T-helper 1 cell treated with Interleukin-12 subunit alpha and Interleukin-12 subunit beta and Interleukin-4 antibody, amounts not matched to agents 30 μg/mL and 1 μg/mL, for 36 hours (primary cell): ENCODE results near the gene KIAA1549.

Experiments
- H3K27ac Mint-ChIP-seq: one replicate; pipeline ENCODE4 v1.8.0; 2021; ENCODE audit warnings: mild to moderate bottlenecking, mixed read lengths
- H3K27me3 Mint-ChIP-seq: one replicate; pipeline ENCODE4 v1.8.0; 2021; ENCODE audit warnings: low read depth, mixed read lengths
- H3K36me3 Mint-ChIP-seq: one replicate; pipeline ENCODE4 v1.8.0; 2021; ENCODE audit warnings: low read depth, mixed read lengths
- H3K4me1 Mint-ChIP-seq: one replicate; pipeline ENCODE4 v1.8.0; 2021; ENCODE audit warnings: low read depth, mixed read lengths
- H3K4me3 Mint-ChIP-seq: one replicate; pipeline ENCODE4 v1.8.0; 2021; ENCODE audit warnings: mild to moderate bottlenecking, moderate library complexity, mixed read lengths
- H3K9me3 Mint-ChIP-seq: one replicate; pipeline ENCODE4 v1.8.0; 2021; ENCODE audit warnings: mixed read lengths

The KIAA1549 gene

DNA sequence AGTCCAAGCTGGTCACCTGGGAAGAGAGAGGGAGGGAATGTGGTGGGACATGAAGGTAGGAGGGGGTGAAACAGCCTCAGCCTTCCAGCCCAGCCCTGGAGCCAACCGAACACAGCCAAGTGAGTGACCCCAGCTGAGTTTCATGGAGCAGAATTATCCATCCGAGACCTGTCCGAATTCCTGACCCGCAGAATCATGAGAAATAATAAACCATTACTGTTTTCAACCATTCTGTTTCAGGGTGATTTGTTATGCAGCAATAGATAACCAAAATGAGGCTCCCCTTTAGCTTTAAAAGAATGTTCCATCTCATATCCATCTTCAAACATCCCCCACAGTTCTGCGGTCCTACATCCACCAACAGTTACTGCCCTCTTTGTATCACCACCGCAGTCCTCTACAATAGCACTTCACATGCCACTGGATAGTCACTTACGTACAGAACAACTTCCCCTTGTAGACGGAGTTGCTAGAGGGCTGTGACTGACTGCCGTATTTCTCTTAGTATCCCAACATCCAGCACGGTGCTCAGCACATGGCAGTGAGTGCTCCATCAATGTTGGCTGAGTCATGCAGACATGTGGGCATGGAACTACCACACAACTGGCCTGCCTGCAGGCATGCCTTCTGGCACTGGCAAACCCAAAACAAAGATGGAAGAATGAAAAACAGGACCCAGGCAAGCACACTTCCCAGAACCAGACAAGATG, 18.5 kb downstream of the KIAA1549 start:
- Mint-ChIP-seq H3K27ac (no peak overlapping the region), H3K36me3 (no peaks in the 10 kb centered on the region), H3K4me3 (no peak overlapping the region), H3K4me1 (peaks cover 2% of the 10 kb centered on the region), H3K27me3 (peaks cover 24% of the 10 kb centered on the region), H3K9me3 (peaks cover 4% of the 10 kb centered on the region)

DNA sequence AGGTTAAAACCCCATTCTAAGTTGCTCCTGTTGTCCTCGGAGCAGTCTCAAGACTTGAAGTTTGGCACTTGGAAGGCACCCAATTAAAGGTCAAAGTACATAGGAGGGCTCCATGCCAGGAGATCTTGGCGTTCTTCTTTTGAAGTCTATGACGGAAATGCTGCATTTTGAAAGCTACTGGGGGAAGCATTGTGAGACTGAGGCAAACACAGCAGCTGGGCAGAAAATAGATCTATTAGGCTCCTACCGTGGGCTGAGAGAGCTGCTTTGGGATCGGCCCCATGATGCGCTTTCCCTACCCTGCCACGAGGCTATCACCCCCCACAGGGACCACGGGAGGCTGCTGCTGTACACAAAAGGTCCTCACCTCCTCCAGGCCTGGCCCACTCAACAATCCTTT, 20.0 kb downstream of the KIAA1549 start:
- H3K36me3 Mint-ChIP-seq: no peaks in the 10 kb centered on the region
- H3K4me1 Mint-ChIP-seq: peaks cover 2% of the 10 kb centered on the region
- peaks cover 25% of the 10 kb centered on the region for H3K27me3 Mint-ChIP-seq
- H3K27ac Mint-ChIP-seq: no peak overlapping the region
- H3K9me3 Mint-ChIP-seq: peaks cover 15% of the 10 kb centered on the region
- no peak overlapping the region for H3K4me3 Mint-ChIP-seq

DNA sequence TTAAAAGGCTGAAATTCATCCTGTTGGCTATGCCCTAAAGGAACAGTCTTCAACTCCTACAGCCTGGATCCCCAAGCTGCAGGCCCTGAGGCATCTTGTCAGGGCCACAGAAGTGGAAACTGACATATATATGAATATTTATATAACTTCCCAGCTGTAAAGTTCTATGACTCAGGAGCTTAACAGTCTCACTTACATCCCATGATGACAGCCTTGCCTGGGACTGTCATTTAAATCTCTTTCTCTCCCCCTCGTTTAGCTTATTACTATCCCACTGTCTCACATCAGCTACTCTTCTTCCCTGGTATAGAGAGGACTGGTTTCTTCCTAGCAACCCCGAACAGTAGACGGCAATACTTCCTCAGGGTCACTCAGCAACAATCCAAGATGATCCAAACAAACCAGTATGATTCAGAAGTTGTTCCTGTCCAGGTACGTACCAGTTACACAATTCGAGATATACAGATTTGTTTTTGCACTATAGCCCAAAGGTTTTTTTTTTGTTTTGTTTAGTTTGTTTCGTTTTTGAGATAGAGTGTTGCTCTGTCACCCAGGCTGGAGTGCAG, 22.7 kb downstream of the KIAA1549 start:
- peaks cover 17% of the 10 kb centered on the region for H3K9me3 Mint-ChIP-seq
- H3K4me1 Mint-ChIP-seq: no peaks in the 10 kb centered on the region
- no peaks in the 10 kb centered on the region for H3K36me3 Mint-ChIP-seq
- peaks cover 17% of the 10 kb centered on the region for H3K27me3 Mint-ChIP-seq
- no peak overlapping the region for H3K27ac Mint-ChIP-seq
- no peak overlapping the region for H3K4me3 Mint-ChIP-seq

DNA sequence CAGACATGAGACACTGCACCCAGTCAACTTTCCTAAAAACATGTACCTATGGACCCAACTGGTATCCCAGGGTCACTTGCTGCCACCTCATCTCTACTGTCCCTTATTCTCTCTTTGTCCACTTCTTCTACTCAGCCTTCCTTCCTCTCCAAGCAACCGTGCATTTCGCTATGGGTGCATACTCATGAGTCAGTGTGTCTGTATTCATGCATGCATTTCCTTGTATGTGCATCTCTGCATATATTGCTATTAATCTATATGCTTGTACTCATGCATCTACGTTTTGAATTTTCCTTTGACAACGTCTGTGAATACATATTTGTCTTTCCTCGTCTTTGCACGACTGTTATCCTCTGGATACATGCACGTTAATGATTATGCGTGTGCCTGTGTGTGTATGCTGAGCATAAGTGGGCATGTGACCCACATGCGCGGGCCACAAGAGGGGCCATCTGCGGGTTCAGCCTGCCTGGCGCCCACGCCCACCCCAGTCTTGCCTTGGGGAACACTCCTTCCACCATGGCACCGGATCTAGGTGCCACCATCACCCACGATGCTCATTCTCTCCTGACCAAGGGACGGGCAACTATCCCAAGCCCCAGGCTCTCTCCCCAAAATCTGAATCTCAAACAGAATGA, 23.3 kb downstream of the KIAA1549 start:
- H3K27me3 Mint-ChIP-seq: peaks cover 12% of the 10 kb centered on the region
- H3K9me3 Mint-ChIP-seq: peaks cover 17% of the 10 kb centered on the region
- H3K36me3 Mint-ChIP-seq: no peaks in the 10 kb centered on the region
- no peak overlapping the region for H3K4me3 Mint-ChIP-seq
- no peak overlapping the region for H3K27ac Mint-ChIP-seq
- H3K4me1 Mint-ChIP-seq: no peaks in the 10 kb centered on the region

DNA sequence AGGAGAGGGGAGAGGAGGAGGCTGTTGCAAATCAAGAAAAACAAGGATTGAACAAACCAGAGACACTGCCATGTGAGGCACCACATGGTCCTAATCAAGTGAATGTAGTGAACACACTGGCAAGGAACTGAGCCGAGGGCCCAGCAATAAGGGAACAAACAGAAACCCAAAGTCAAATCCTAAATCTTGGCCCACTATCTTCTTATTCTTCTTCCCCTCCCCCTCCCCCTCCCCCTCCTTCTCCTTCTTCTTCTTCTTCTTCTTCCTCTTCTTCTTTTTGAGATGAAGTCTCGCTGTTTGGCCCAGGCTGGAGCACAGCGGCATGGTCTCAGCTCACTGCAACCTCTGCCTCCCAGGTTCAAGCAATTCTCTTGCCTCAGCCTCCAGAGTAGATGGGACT, 24.0 kb downstream of the KIAA1549 start:
- Mint-ChIP-seq H3K4me1 (no peaks in the 10 kb centered on the region), H3K4me3 (no peak overlapping the region), H3K27ac (no peak overlapping the region), H3K9me3 (peaks cover 17% of the 10 kb centered on the region), H3K36me3 (no peaks in the 10 kb centered on the region), H3K27me3 (peaks cover 9% of the 10 kb centered on the region)

DNA sequence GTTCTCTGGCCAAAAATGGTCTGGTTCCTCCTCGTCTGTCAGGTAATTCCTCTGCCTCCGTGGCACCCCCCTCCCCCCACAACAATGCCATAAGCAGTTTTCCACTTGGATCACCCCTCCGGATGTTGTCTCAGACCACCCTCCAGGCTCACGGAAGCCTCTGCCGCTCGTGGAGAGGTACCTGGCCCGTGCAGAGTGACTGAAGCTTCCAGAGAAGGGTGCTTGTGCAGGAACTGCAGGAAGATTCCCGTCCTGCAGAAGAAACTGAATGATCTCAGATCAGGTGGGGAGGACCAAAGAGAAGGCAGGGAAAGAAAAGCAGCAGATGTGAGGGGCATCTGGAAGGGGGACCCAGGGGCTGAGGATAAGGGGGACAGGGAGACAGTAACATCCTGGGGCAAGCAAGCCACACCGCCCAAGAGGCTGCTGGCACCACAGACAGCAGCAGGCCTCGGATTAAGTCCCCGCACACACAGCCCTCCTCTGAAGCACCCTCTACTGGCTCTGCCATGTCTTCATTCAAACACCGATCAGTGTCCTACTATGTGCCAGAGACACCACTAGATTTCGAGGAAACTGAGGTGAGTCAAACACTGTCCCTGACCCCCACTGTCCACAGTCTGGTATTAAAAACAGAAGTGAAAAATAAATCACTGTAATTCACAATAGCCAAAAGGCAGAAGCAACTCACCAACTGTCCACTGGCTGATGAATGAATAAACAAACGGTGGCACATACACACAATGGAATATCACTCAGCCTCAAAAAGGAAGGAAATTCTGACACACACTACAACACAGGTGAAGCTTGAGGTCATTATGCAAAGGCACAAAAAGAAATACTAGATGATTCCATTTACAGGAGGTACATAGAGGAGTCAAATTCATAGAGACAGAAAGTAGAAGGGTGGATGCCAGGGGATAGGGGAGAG, 26.4 kb downstream of the KIAA1549 start:
- Mint-ChIP-seq H3K9me3 (peaks cover 17% of the 10 kb centered on the region), H3K4me1 (no peaks in the 10 kb centered on the region), H3K27me3 (peaks cover 15% of the 10 kb centered on the region), H3K36me3 (no peaks in the 10 kb centered on the region), H3K4me3 (no peak overlapping the region), H3K27ac (no peak overlapping the region)

DNA sequence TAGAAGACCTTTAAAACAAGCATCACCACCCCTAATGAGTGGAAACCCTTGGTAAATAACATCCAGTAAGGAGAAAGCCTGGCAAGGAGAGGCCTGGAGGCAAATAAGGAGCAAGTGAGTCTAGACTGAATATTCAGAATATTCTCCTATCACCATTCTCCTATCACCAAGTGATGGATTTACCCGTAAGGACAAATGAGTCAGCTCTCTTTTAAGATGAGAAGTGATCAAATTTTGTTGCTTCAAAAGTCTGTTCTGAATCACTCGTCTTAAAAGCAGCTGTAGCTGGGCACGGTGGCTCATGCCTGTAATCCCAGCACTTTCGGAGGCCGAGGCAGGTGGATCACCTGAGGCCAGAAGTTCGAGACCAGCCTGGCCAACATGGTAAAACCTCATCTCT, 28.4 kb downstream of the KIAA1549 start:
- H3K4me1 Mint-ChIP-seq: no peaks in the 10 kb centered on the region
- H3K27ac Mint-ChIP-seq: no peak overlapping the region
- H3K4me3 Mint-ChIP-seq: no peak overlapping the region
- H3K36me3 Mint-ChIP-seq: no peaks in the 10 kb centered on the region
- H3K27me3 Mint-ChIP-seq: peaks cover 13% of the 10 kb centered on the region
- peaks cover 14% of the 10 kb centered on the region for H3K9me3 Mint-ChIP-seq

DNA sequence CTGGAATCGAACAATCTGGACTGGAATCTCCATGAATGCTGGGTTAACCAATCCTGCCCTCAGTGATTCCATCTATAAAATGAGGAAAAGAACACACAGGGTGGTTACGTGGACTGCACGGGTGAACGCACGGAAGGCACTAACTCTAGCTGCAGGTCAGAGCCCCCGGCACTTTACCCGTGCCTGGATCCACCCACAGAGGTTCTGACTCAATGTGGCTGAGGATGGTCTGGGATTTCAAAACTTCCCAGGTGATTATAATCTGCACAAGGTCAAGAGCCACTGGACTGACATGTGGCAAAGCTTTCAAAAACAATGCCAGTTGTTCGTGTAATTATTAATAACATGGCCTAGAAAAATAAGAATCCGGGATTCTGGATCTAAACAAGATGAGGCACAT, 29.2 kb downstream of the KIAA1549 start:
- no peaks in the 10 kb centered on the region for H3K4me1 Mint-ChIP-seq
- no peak overlapping the region for H3K4me3 Mint-ChIP-seq
- H3K27me3 Mint-ChIP-seq: peaks cover 10% of the 10 kb centered on the region
- no peak overlapping the region for H3K27ac Mint-ChIP-seq
- peaks cover 9% of the 10 kb centered on the region for H3K9me3 Mint-ChIP-seq
- H3K36me3 Mint-ChIP-seq: no peaks in the 10 kb centered on the region

DNA sequence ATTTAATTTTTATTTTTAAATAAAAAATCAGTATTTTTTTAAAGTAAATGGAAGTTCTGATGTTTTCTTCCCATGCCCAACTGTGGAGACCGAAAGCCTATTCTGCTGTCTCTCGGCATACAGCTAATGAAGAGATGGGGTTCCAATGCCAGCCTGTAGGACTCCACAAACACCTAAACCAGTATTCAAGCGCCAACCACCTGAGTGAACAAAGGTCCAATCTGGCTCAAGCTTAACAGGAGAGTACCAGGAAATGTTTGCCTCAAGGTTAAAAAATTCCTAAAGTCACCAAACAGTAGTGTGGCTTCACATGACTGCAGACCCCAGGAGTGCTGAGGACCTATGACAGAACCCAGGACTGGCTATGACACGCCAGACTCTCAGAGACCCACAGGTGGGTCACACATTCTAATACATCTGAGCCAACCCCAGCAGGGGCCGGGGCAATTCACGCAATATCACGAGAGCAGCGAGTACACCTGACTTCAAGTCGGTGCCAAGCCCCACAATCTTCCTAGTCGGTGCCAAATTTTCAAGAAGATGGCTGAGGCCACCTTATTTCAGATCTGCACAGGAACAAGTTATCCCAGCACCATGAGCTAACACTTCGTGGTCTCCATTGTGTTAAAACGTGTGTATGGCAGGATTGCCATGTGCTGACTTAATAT, 31.6 kb downstream of the KIAA1549 start:
- Mint-ChIP-seq H3K27me3 (peaks cover 15% of the 10 kb centered on the region), H3K4me1 (no peaks in the 10 kb centered on the region), H3K27ac (no peak overlapping the region), H3K9me3 (no peaks in the 10 kb centered on the region), H3K4me3 (no peak overlapping the region), H3K36me3 (no peaks in the 10 kb centered on the region)

DNA sequence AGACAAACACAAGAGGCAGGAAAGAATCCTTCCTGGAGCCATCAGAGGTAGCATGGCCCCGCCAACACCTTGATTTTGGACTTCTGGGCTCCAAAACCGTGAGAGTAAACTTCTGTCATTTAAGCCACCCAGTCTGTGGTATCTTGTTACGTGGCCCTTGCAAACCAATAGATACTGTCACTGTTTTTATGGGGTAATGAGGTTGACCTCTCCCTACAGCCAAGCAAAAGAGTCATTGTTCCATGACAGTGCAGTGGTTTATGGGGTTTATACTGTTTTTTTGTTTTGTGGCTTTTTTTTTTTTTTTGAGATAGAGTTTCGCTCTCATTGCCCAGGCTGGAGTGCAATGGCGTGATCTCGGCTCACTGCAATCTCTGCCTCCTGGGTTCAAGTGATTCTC, 32.8 kb downstream of the KIAA1549 start:
- Mint-ChIP-seq H3K36me3 (no peaks in the 10 kb centered on the region), H3K4me3 (no peak overlapping the region), H3K4me1 (no peaks in the 10 kb centered on the region), H3K27me3 (peaks cover 15% of the 10 kb centered on the region), H3K9me3 (no peaks in the 10 kb centered on the region), H3K27ac (no peak overlapping the region)

DNA sequence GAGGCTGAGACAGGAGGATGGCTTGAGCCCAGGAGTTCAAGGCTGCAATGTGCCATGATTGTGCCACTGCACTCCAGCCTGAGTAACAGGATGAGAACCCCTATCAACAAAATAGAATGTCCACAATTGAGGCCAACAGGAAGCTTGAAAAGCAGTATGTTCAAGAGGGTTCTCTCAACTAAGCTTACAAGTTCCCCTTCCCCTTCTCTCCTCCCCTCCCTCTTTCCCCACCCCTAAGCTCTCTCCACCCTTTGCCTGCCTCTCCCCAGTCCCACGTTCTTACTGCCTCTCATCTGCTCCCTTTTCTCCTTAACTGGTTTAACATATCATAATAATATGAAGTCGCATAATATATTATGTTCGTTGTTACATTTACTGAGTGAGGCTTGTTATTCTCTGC, 35.4 kb downstream of the KIAA1549 start:
- Mint-ChIP-seq H3K27ac (no peak overlapping the region), H3K27me3 (peaks cover 15% of the 10 kb centered on the region), H3K4me3 (no peak overlapping the region), H3K4me1 (no peaks in the 10 kb centered on the region), H3K9me3 (no peaks in the 10 kb centered on the region), H3K36me3 (no peaks in the 10 kb centered on the region)

DNA sequence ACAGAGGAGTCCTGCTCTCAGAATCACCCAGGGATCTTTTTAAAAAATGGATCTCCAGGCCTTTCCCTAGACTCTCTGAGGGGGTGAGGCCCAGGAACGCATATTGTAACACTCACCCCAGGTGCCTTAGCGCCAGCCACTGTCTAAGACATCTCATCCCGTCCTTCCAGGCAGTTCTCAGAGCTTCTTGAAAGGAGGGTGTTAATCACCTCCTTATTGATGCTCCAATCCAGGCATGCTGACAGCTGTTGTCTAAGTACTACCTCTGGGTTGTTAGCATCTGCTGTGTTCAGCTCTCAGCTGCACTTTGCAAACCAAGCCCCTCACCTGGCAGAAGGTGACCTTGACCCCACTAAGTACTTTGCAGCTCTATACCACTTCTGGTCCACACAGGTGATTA, 36.0 kb downstream of the KIAA1549 start:
- Mint-ChIP-seq H3K27ac (no peak overlapping the region), H3K4me1 (no peaks in the 10 kb centered on the region), H3K36me3 (no peaks in the 10 kb centered on the region), H3K9me3 (no peaks in the 10 kb centered on the region), H3K4me3 (no peak overlapping the region), H3K27me3 (peaks cover 15% of the 10 kb centered on the region)

DNA sequence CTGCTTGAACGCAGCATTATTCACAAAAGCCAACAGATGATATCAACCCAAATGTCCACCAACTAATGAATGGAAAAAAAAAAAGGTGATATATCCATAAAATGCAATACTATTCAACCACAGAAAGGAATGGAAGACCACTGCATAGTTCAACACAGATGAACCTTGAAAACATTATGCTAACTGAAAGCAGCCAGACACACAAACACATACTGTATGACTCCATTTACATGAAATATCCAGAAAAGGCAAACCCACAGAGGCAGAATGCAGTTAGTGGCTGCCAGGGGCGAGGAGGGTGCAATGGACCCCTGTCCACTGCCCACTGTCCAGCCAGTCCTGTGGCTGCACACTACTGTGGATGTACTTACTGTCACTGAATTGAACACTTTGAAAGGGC, 36.6 kb downstream of the KIAA1549 start:
- Mint-ChIP-seq H3K27ac (no peak overlapping the region), H3K4me3 (no peak overlapping the region), H3K9me3 (no peaks in the 10 kb centered on the region), H3K4me1 (no peaks in the 10 kb centered on the region), H3K36me3 (no peaks in the 10 kb centered on the region), H3K27me3 (peaks cover 12% of the 10 kb centered on the region)

DNA sequence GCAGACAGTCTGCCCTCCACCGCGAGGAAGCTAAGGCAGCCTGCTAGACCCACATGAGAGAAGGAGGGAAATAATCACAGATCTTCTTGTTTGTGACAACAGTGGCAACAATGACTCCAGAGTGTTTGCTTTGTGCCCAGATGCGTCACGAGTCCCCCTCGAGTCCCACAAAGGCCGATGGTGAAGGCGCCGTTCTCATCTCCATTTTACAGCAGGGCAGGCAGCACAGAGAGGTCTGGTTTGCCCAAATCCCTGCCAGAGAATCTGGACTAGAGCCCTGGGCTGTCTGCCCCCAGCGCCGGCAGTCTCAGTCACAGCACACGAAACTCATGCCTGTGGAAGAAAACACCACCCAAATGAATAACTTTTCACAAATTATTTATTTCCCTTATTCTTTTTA, 38.1 kb downstream of the KIAA1549 start:
- H3K36me3 Mint-ChIP-seq: no peaks in the 10 kb centered on the region
- H3K9me3 Mint-ChIP-seq: no peaks in the 10 kb centered on the region
- H3K27me3 Mint-ChIP-seq: peaks cover 10% of the 10 kb centered on the region
- H3K27ac Mint-ChIP-seq: no peak overlapping the region
- H3K4me1 Mint-ChIP-seq: no peaks in the 10 kb centered on the region
- no peak overlapping the region for H3K4me3 Mint-ChIP-seq
